ENCODE measurements around the gene CHRD. TPM values are rescaled to one million over a fixed set of nuclear protein-coding genes. Genes with fewer than 3 reads are reported as not detected.
"Not testable (repeated sequence)": the region's sequence is repeated elsewhere in the genome, so short reads cannot be mapped to it uniquely, and the experiment has no call there.

The CHRD gene
- total RNA-seq (2014; rRNA removed; shearing (Covaris generic)), result 1.3 and 3.6 TPM in 2 replicates

GRCh38 chr3:184379358-184380184 lies at the start of gene CHRD:
Gene CHRD, plus strand, starts transcription at chr3:184380054. Its CDS starts 265 bp downstream, at chr3:184380319.
- no peak for DNase-seq (ENCODE audit: low spot score)

- peak; percentile 57 for DNase-seq (ENCODE audit: low spot score)
These were observed 47.3 kb upstream of the CHRD start for GRCh38 chr3:184332370-184333090.

GRCh38 chr3:184333190-184333589 lies 46.7 kb upstream of the CHRD start:
- no peak for DNase-seq (ENCODE audit: low spot score)

DNA sequence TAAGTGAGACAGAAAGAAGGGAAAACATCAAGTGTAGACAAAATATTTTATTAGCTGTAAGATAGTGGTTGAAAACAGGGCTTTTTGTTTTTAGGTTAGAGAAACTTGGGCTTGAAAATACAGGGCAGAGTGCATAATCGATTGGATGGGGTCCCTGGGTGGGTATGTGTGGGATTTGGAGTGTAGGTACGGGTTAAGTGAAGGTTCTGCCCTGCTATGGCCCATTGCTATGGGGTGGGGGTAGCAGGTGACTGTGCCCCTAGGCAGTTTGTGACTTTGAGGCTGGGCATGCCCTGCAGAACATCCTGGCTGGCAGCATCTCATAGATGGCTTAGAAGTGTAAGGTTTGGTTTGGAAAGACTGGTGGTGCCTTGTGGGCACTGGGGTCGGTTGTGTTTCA lies 46.2 kb upstream of the CHRD start:
- DNase-seq (ENCODE audit: low spot score), result no peak

DNA sequence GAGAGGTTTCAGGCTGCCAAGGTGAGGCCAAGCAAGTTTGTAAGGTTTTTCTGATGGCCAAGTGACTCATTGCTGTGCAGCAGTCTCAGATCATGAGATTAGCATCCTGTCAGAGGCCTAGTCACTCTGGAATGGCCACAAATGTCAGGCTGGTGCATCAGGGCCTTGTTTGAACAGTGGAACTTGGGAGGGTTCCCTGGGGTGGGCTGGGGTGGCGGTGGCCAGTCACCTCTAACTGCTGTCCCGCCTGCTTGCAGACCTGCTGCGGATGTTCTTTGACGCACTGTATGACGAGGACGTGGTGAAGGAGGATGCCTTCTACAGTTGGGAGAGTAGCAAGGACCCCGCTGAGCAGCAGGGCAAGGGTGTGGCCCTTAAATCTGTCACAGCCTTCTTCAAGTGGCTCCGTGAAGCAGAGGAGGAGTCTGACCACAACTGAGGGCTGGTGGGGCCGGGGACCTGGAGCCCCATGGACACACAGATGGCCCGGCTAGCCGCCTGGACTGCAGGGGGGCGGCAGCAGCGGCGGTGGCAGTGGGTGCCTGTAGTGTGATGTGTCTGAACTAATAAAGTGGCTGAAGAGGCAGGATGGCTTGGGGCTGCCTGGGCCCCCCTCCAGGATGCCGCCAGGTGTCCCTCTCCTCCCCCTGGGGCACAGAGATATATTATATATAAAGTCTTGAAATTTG lies 45.2 kb upstream of the CHRD start:
- DNase-seq (ENCODE audit: low spot score), result peak; percentile 67

DNA sequence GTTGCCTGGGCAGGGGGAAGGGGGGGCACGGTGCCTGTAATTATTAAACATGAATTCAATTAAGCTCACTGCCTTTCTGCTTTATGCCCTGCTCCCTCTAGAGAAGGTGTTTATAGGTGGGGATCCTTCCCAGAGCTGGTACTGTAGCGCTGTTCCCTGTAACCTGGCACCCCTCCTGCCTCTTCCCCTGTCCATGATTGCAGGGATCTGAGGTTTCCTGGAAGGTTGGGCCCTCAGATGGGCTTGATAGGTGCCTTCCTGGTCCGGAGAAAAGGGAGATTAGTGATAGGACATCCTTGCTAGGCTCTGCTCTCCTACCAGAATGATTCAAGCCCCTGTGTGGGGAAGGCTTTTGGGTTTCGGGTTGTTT lies 44.6 kb upstream of the CHRD start:
- DNase-seq (ENCODE audit: low spot score), result peak; percentile 43

- peak; percentile 75 for DNase-seq (ENCODE audit: low spot score)
These were observed 44.0 kb upstream of the CHRD start for GRCh38 chr3:184335661-184336546.

- no peak for DNase-seq (ENCODE audit: low spot score)
These were observed 43.1 kb upstream of the CHRD start for GRCh38 chr3:184336547-184337398.

GRCh38 chr3:184337399-184337714 lies 42.5 kb upstream of the CHRD start, which contains the start of gene FAM131A:
Gene FAM131A, plus strand, starts transcription at chr3:184337600. Its CDS starts 31 bp downstream, at chr3:184337631.
- no peak for DNase-seq (ENCODE audit: low spot score)

DNA sequence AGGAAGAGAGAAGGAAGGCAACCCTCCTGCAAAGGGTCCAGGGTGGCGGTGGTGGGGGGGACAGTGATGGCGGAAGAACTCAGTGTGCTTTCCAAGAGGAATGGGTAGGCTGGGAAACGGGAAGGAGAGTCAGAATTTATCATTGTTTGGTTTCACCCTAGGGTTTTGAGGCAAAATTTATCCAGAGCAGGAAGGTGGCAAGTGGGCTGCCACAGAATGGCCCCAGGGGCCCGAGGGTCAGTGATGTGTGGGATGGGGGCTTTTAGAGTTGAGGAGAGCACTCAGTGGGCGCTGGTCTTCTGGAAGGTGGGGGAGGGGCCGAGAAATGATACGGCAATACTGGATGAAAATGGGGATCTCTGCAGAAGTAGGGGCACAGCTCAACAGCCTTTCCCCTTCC lies 41.9 kb upstream of the CHRD start:
- no peak for DNase-seq (ENCODE audit: low spot score)

GRCh38 chr3:184338511-184338945 lies 41.3 kb upstream of the CHRD start:
- no peak for DNase-seq (ENCODE audit: low spot score)

- DNase-seq (ENCODE audit: low spot score), result no peak
These were observed 40.9 kb upstream of the CHRD start for GRCh38 chr3:184339001-184339400.

- not testable (repeated sequence) for DNase-seq (ENCODE audit: low spot score)
These were observed 40.3 kb upstream of the CHRD start for GRCh38 chr3:184339451-184340135.

- DNase-seq (ENCODE audit: low spot score), result no peak
These were observed 37.9 kb upstream of the CHRD start for GRCh38 chr3:184341925-184342324.

GRCh38 chr3:184343200-184343876 lies 36.5 kb upstream of the CHRD start:
- no peak for DNase-seq (ENCODE audit: low spot score)

DNA sequence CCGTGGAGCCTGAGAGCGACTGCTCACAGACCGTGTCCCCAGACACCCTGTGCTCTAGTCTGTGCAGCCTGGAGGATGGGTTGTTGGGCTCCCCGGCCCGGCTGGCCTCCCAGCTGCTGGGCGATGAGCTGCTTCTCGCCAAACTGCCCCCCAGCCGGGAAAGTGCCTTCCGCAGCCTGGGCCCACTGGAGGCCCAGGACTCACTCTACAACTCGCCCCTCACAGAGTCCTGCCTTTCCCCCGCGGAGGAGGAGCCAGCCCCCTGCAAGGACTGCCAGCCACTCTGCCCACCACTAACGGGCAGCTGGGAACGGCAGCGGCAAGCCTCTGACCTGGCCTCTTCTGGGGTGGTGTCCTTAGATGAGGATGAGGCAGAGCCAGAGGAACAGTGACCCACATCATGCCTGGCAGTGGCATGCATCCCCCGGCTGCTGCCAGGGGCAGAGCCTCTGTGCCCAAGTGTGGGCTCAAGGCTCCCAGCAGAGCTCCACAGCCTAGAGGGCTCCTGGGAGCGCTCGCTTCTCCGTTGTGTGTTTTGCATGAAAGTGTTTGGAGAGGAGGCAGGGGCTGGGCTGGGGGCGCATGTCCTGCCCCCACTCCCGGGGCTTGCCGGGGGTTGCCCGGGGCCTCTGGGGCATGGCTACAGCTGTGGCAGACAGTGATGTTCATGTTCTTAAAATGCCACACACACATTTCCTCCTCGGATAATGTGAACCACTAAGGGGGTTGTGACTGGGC lies 35.1 kb upstream of the CHRD start:
- DNase-seq (ENCODE audit: low spot score), result no peak

DNA sequence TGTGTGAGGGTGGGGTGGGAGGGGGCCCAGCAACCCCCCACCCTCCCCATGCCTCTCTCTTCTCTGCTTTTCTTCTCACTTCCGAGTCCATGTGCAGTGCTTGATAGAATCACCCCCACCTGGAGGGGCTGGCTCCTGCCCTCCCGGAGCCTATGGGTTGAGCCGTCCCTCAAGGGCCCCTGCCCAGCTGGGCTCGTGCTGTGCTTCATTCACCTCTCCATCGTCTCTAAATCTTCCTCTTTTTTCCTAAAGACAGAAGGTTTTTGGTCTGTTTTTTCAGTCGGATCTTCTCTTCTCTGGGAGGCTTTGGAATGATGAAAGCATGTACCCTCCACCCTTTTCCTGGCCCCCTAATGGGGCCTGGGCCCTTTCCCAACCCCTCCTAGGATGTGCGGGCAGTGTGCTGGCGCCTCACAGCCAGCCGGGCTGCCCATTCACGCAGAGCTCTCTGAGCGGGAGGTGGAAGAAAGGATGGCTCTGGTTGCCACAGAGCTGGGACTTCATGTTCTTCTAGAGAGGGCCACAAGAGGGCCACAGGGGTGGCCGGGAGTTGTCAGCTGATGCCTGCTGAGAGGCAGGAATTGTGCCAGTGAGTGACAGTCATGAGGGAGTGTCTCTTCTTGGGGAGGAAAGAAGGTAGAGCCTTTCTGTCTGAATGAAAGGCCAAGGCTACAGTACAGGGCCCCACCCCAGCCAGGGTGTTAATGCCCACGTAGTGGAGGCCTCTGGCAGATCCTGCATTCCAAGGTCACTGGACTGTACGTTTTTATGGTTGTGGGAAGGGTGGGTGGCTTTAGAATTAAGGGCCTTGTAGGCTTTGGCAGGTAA lies 34.3 kb upstream of the CHRD start:
- DNase-seq (ENCODE audit: low spot score), result peak; percentile 85
